ENCODE measurements around the gene TREML2. TPM values are rescaled to one million over a fixed set of nuclear protein-coding genes. Genes with fewer than 3 reads are reported as not detected.

The TREML2 gene
- polyA plus RNA-seq, 3 donors = 0.13 to 0.89 (median 0.67) TPM

DNA sequence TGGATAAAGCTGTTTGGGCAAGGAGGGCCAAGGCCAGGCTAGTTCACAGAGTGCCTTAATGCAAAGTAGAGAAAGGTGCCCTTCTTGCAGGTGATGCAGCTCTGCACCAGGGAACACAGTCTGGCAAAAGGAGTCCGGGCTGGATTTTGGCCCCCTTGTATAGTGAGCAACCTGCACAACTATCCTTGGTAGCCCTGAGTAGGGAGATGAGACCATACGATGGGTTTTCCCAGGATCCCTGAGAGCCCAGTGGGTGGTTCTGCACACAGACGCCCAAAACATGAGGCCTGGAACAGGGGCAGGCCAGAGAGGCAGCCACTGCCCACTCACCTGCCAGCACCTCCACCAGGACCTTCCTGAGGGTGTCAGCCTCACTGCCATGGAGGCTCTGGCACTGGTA lies 40.0 kb downstream of the TREML2 start:
- H3K27ac ChIP-seq (ENCODE audit: low read depth, low read length) = no peak overlapping the region
- whole genome bisulfite sequencing, 3 donors = 69 to 81% (median 77%) methylated on average over 3 of the region's 3 CpGs

- no peak overlapping the region for H3K27ac ChIP-seq (ENCODE audit: low read depth, low read length)
- 69 to 71% (median 69%) methylated on average over 12 of the region's 12 CpGs for WGBS, 3 donors
These were observed 41.4 kb downstream of the TREML2 start for GRCh38 chr6:41159415-41160082.

- WGBS, 3 donors = 62 to 75% (median 67%) methylated on average over 5 of the region's 5 CpGs
- H3K27ac ChIP-seq (ENCODE audit: low read depth, low read length) = no peak overlapping the region
These were observed 43.6 kb downstream of the TREML2 start for GRCh38 chr6:41157323-41157722.

DNA sequence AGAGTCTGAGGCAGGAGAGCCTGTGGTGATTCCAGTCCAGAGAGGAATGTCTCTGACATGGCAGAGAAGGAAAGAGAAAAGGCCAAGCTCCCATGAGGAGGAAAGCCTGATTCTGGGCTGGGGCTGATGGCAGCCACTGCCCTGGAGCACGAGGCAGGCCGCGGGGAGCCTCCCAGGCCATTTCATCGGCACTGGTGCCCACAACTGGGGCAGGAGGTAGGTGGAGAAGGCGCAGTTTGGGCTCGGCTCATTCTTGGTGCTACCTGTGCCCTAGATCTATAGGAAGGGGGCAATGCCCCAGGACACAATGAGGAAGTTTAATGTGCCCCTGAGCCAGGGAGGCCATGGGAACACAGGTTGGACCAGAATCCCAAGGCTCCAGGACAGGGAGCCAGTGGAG lies 44.2 kb downstream of the TREML2 start:
- no peak overlapping the region for H3K27ac ChIP-seq (ENCODE audit: low read depth, low read length)
- 92 to 97% (median 95%) methylated on average over 6 of the region's 6 CpGs for WGBS, 3 donors

- WGBS, 3 donors = 89 to 91% (median 90%) methylated on average over 4 of the region's 4 CpGs
- no peak overlapping the region for H3K27ac ChIP-seq (ENCODE audit: low read depth, low read length)
These were observed 44.9 kb downstream of the TREML2 start for GRCh38 chr6:41156001-41156400.

DNA sequence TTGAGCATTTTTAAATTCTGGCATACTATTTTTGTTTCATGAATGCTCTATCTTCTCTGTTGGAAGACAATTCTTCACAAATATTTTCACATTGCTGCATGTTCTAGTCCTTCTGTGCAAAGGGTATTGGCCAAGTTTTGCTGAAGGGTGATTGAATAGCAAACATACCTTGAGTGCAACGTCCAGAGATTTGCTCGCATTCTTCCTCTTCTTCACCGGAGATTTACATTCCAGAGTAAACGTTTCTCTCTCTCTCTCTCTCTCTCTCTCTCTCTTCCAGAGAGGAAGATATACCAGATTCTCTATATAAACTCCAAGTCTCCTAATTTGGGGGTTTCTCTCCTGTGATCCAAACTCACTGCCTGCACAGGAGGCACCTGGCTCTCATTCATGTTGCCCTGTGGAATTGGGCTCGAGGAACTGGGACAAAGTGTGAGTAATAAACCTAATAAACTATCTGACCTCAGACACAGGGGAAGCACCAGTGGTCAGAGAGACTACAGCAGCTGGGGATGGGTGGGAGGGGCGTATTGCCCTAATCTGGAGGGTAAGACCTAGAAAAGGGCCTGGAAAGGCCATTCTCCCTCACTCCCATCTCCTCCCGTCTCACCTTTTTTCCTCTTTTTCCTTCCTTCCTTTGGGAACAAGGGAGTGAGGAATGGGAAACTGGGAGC lies 45.7 kb downstream of the TREML2 start:
- H3K27ac ChIP-seq (ENCODE audit: low read depth, low read length) = no peak overlapping the region
- 40 to 52% (median 51%) methylated on average over 7 of the region's 7 CpGs for WGBS, 3 donors

DNA sequence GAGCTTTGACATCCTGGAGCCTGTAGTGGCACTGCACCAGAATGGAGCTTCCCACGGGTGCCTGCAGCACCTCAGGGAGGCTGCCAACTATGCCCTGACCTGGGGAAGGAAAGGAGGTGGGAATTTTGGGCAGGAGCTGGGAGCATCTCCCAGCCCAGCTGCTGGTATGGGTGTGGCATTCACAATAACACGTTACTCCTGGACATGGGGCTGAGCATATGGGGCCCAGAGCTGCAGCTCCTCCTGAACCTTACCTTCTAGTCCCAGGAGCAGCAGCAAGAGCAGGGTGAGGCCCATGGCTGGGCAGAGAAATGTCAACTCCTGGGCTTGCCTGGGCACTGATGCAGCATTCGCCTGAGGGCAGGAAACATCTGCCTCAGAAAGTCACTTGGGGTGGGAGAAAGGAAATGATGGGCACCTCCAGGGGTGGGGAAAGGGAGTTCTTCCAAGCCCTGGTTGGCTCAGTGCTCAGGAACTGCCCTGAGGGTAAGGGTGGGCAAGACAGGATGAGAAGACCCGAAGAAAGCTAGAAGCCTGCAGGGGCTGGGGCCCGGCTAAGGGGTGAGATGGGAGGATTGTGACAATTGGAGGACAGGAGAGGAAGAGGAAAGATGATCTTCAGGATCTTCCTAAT lies 46.8 kb downstream of the TREML2 start, which contains the start of gene TREML1:
TSS of gene TREML1 (minus strand) at position 356 of the 634 bp plus-strand sequence. CDS start at position 297, 59 bp downstream.
- no peak within 1 kb of the TSS for H3K27ac ChIP-seq (ENCODE audit: low read depth, low read length)
- 45 to 77% (median 54%) methylated on average over 5 of the region's 5 CpGs for WGBS, 3 donors

- WGBS, 3 donors = 72 to 79% (median 73%) methylated on average over 4 of the region's 4 CpGs
These were observed 47.5 kb downstream of the TREML2 start for GRCh38 chr6:41153451-41153850.

GRCh38 chr6:41150671-41151070 lies 50.3 kb downstream of the TREML2 start:
- 83 to 98% (median 94%) methylated on average over 1 of the region's 1 CpG for WGBS, 3 donors
- H3K27ac ChIP-seq (ENCODE audit: low read depth, low read length) = no peak overlapping the region

More at GRCh38 chr6:41153451-41153850, 47.5 kb downstream of the TREML2 start:
- no peak overlapping the region for H3K27ac ChIP-seq (ENCODE audit: low read depth, low read length)

DNA sequence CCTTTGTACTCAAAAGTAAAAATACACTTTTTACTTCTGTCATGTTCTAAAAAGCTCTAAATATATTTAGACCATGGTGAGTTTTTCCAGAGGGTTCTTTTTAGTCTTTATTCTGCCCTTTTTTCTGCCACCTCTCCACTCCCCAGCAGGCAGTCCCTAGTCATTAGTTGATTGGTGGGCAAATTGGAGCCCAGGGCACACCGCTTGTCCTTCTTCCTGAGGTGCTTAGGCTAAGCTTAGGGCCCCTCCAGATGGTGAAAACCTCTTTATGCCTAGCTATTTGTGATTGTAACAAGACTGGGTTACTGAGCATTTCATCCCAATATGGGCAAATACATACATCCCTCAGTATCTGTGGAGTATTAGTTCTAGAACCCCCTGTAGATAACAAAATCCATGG lies 53.0 kb downstream of the TREML2 start:
- no peak overlapping the region for H3K27ac ChIP-seq (ENCODE audit: low read depth, low read length)
- WGBS, 3 donors = 100% methylated on average over 1 of the region's 1 CpG

Other genes starting within 250 kb of the TREML2 start
- gene UNC5CL, start 161.9 kb downstream of the TREML2 start, polyA plus RNA-seq = 10 to 100 TPM in 1 of 3 donors, 1 to 10 TPM in 1, under 1 TPM in 1; 0.90 to 11.0 (median 1.3) TPM
- gene TSPO2, start 158.7 kb downstream of the TREML2 start, polyA plus RNA-seq = under 1 TPM in 1 of 3 donors, not detected in 2; 0.08 TPM
- 1 to 10 TPM in 1 of 3 donors, under 1 TPM in 2; 0.34 to 9.3 (median 0.91) TPM for gene APOBEC2, start 147.9 kb downstream of the TREML2 start, polyA plus RNA-seq
- gene OARD1, start 128.8 kb downstream of the TREML2 start, polyA plus RNA-seq = 10 to 100 TPM; 14.3 to 41.5 (median 28.2) TPM
- 1 to 10 TPM; 6.3 to 9.4 (median 7.3) TPM for gene NFYA, start 128.2 kb downstream of the TREML2 start, polyA plus RNA-seq
- under 1 TPM in 1 of 3 donors, not detected in 2; 0.09 TPM for gene TREML1, start 46.8 kb downstream of the TREML2 start, polyA plus RNA-seq
- 1 to 10 TPM in 1 of 3 donors, under 1 TPM in 1, not detected in 1; 0.53 to 2.3 TPM for gene TREM2, start 38.0 kb downstream of the TREML2 start, polyA plus RNA-seq
- gene TREML4, start 27.2 kb upstream of the TREML2 start, polyA plus RNA-seq = under 1 TPM in 1 of 3 donors, not detected in 2; 0.02 TPM
- 10 to 100 TPM in 1 of 3 donors, 1 to 10 TPM in 1, under 1 TPM in 1; 0.22 to 12.9 (median 4.3) TPM for gene TREM1, start 85.5 kb upstream of the TREML2 start, polyA plus RNA-seq
- not detected for gene NCR2, start 134.5 kb upstream of the TREML2 start, polyA plus RNA-seq

All from adipose tissue (tissue), 3 donors.